Heart left ventricle (tissue), 16 donors: ENCODE results near the gene QPRT. TPM values are rescaled to one million over a fixed set of nuclear protein-coding genes. Genes with fewer than 3 reads are reported as not detected.
"Not testable (repeated sequence)": the region's sequence is repeated elsewhere in the genome, so short reads cannot be mapped to it uniquely, and the experiment has no call there.

Experiments
- ATAC-seq, 4 donors: fragments of 200-7000 bp; cut with Tn5 transposase; one replicate each; pipeline ENCODE4 v1.9.1; 2020 to 2022; ENCODE audit warnings: moderate library complexity in 4 of 4, mild to moderate bottlenecking in 3 of 4, moderate number of reproducible peaks in 1 of 4
- DNase-seq, 5 donors: peaks; one replicate each; pipeline ENCODE4 v3.0.0-alpha.2; 2020
- H3K27ac ChIP-seq, 12 donors: fragments of 200-600 bp; sonication (generic) in 4 of 12; one replicate each; pipeline versions ENCODE4 v1.5.0 to v1.8.0; 2016 to 2022; ENCODE audit warnings: mild to moderate bottlenecking in 2 of 12
- H3K27me3 ChIP-seq, 9 donors: fragments of 200-600 bp; sonication (generic) in 2 of 9; one replicate each; pipeline versions ENCODE4 v1.5.1 to v1.8.0; 2016 to 2022; ENCODE audit warnings: mild to moderate bottlenecking in 3 of 9
- H3K36me3 ChIP-seq, 9 donors: fragments of 200-600 bp; sonication (generic) in 2 of 9; one replicate each; pipeline versions ENCODE4 v1.5.0 to v1.8.0; 2018 to 2022; ENCODE audit warnings: mild to moderate bottlenecking in 2 of 9
- H3K4me1 ChIP-seq, 12 donors: fragments of 200-600 bp; sonication (generic) in 4 of 12; one replicate each; pipeline versions ENCODE4 v1.5.0 to v1.8.0; 2016 to 2022; ENCODE audit warnings: mild to moderate bottlenecking in 3 of 12
- H3K4me3 ChIP-seq, 12 donors: fragments of 200-600 bp; sonication (generic) in 4 of 12; one replicate each; pipeline versions ENCODE4 v1.5.0 to v1.8.0; 2017 to 2022; ENCODE audit warnings: mild to moderate bottlenecking in 9 of 12, moderate library complexity in 4 of 12
- H3K9me3 ChIP-seq, 12 donors: fragments of 200-600 bp; sonication (generic) in 4 of 12; one replicate each; pipeline versions ENCODE4 v1.5.0 to v1.8.0; 2016 to 2022; ENCODE audit warnings: mild to moderate bottlenecking in 1 of 12
- POLR2A ChIP-seq, 2 donors: fragments of 450-650 bp; IDR thresholded peaks; one replicate each; pipeline ENCODE4 v1.6.1; 2017; ENCODE audit warnings: antibody characterized with exemption in 2 of 2, mild to moderate bottlenecking in 2 of 2, moderate library complexity in 2 of 2
- WGBS, 4 donors: extraction: QIAGEN DNeasy Blood & Tissue Kit in 2 of 4; methylation state at CpG; one replicate each; pipeline versions ENCODE4 v1.1.5 to v1.1.7; 2013 to 2018; 5-methylcytosine and 5-hydroxymethylcytosine counted together
- intact Hi-C, 10 donors: fragments of 100-400 bp; cut with DNase I; formaldehyde crosslinking; loops; one replicate each; pipeline versions ENCODE4 v1.11.1 to v1.14.2; 2022
- polyA plus RNA-seq, 2 donors: library from polyadenylated mRNA; stranded (reverse); fragments of 200-250 nt; gene quantifications; one replicate each; pipeline ENCODE4 v1.2.3, GENCODE V29; 2013
- total RNA-seq, 9 donors: library from RNA; depleted of rRNA in 2 of 9; stranded (reverse); fragments of >200 nt in 2 of 9; fragmentation: NEBNext Ultra II Directional in 3 of 9; extraction: Animal tissue kit (Norgen Biotek cat#: 25700) in 3 of 9; gene quantifications; one replicate each; pipeline versions ENCODE4 v1.1.0 to v1.2.4, GENCODE V29; 2016 to 2023
- TF ChIP-seq, protein P1 (sequence below), 12 donors: fragments of 200-600 bp; sonication (generic) in 4 of 12; IDR thresholded peaks; one replicate each; pipeline versions ENCODE4 v1.5.0 to v1.8.0; 2018 to 2022; ENCODE audit warnings: antibody characterized with exemption in 12 of 12, mild to moderate bottlenecking in 5 of 12
- donor health status: ischemic (EF 13 %, LVEDD 7.1; RV severe dilation, severe dysfunction).
- donor health status: healthy with polysubstance abuse.
- donor health status: DM: no; HTN: yes; CAD: no.
- donor health status: DM: no; HTN: no; CAD: no.
- donor health status: ischemic (EF 25% LVEDD 6.9; RV normal size, moderate dysfunction).
- donor health status: ischemic (EF 25% LVEDD 5.7; RV mildly dilated, moderate dysfunction).
- donor health status: healthy.
- donor health status: DM: yes; HTN: yes; CAD: no.
- donor health status: ischemic (EF 35%, LVEDD 5.7; RV mildly dilated, moderate dysfunction).
- donor health status: nonischemic (EF 11% LVEDD 7.7; RV severe dilation, severe dysfunction).
- donor health status: DM: yes; HTN: yes; CAD: no.
- donor health status: PGD.
- donor health status: ischemic (EF 29% LVEDD 5.4; RV normal size, mild dysfunction).
- donor health status: nonischemic (EF 23%, LVEDD 6.1; RV moderate dilation, normal function).

Gene QPRT
- total and polyA plus RNA-seq, 11 donors = 3.6 to 36.5 (median 23.1) TPM

GRCh38 chr16:29686740-29687332 lies 7.9 kb downstream of the QPRT start:
- TF ChIP-seq POLR2A (IDR thresholded peaks at IDR 0.05) = no peak
- TF ChIP-seq, protein P1, sequence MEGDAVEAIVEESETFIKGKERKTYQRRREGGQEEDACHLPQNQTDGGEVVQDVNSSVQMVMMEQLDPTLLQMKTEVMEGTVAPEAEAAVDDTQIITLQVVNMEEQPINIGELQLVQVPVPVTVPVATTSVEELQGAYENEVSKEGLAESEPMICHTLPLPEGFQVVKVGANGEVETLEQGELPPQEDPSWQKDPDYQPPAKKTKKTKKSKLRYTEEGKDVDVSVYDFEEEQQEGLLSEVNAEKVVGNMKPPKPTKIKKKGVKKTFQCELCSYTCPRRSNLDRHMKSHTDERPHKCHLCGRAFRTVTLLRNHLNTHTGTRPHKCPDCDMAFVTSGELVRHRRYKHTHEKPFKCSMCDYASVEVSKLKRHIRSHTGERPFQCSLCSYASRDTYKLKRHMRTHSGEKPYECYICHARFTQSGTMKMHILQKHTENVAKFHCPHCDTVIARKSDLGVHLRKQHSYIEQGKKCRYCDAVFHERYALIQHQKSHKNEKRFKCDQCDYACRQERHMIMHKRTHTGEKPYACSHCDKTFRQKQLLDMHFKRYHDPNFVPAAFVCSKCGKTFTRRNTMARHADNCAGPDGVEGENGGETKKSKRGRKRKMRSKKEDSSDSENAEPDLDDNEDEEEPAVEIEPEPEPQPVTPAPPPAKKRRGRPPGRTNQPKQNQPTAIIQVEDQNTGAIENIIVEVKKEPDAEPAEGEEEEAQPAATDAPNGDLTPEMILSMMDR (IDR thresholded peaks at IDR 0.05) = no peak
- intact Hi-C loops = no loop called here
- Histone ChIP-seq H3K4me3 (no peak overlapping the region), H3K27ac (no peak overlapping the region), H3K36me3 (peaks cover 0 to 3% (median 0%) of the 10 kb centered on the region in 9 donors), H3K4me1 (peaks cover 0 to 6% (median 0%) of the 10 kb centered on the region in 12 donors), H3K27me3 (no peaks in the 10 kb centered on the region), H3K9me3 (no peaks in the 10 kb centered on the region)
- ATAC-seq (no peak), DNase-seq (no peak)
- 74 to 79% (median 75%) methylated on average over 9 of the region's 9 CpGs for WGBS, 4 donors

DNA sequence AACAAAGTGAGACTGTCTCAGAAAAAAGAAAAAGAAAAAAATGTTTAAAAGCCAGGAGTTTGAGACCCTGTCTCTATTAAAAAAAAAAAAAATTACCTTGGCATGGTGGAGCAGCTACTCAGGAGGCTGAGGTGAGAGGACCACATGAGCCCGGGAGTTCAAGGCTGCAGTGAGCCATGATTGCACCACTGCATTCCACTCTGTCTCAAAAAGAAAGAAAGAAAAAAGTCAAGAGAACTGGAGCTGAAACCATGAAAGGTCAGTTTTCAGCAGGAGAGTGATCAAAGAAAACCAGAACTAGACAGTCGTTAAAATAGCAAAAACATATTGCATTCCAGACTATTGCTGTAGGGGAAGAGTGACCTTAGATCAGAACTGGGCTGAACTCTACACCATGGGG lies 8.8 kb downstream of the QPRT start:
- no peak for ATAC-seq
- DNase-seq = no peak
- TF ChIP-seq POLR2A (IDR thresholded peaks at IDR 0.05) = no peak
- TF ChIP-seq, protein P1 (IDR thresholded peaks at IDR 0.05) = no peak
- Histone ChIP-seq H3K27me3 (no peaks in the 10 kb centered on the region), H3K27ac (no peak overlapping the region), H3K4me3 (no peak overlapping the region), H3K4me1 (peaks cover 0 to 6% (median 0%) of the 10 kb centered on the region in 12 donors), H3K9me3 (no peaks in the 10 kb centered on the region), H3K36me3 (no peaks in the 10 kb centered on the region)
- intact Hi-C loops = no loop called here
- WGBS, 4 donors = 76 to 86% (median 82%) methylated on average over 2 of the region's 2 CpGs

DNA sequence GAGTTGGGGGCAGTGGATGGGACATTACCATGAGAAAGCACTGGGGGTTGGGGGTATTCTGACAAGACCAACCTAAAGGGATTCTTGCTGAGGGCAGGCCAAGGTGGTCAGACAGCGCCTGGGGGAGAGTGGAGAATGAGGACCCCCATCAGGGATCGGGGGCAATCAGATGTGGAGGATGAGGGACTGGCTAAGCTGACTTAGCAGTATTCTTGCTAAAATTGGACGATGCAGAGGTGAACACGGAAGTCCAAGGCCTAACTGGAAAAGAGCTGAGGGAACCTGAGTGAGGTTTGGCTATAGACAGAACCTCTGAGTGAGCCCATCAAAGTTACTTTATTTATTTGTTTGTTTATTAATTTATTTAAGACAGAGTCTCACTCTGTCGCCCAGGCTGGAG lies 9.2 kb downstream of the QPRT start:
- H3K9me3 ChIP-seq = no peaks in the 10 kb centered on the region
- H3K36me3 ChIP-seq = no peaks in the 10 kb centered on the region
- no peak overlapping the region for H3K4me3 ChIP-seq
- no peak for DNase-seq
- peaks cover 0 to 6% (median 0%) of the 10 kb centered on the region in 12 donors for H3K4me1 ChIP-seq
- 90 to 94% (median 92%) methylated on average over 5 of the region's 5 CpGs for WGBS, 4 donors
- H3K27ac ChIP-seq = no peak overlapping the region
- intact Hi-C loops = no loop called here
- ATAC-seq = no peak
- H3K27me3 ChIP-seq = no peaks in the 10 kb centered on the region
- TF ChIP-seq POLR2A (IDR thresholded peaks at IDR 0.05) = no peak
- TF ChIP-seq, protein P1 (IDR thresholded peaks at IDR 0.05) = no peak

DNA sequence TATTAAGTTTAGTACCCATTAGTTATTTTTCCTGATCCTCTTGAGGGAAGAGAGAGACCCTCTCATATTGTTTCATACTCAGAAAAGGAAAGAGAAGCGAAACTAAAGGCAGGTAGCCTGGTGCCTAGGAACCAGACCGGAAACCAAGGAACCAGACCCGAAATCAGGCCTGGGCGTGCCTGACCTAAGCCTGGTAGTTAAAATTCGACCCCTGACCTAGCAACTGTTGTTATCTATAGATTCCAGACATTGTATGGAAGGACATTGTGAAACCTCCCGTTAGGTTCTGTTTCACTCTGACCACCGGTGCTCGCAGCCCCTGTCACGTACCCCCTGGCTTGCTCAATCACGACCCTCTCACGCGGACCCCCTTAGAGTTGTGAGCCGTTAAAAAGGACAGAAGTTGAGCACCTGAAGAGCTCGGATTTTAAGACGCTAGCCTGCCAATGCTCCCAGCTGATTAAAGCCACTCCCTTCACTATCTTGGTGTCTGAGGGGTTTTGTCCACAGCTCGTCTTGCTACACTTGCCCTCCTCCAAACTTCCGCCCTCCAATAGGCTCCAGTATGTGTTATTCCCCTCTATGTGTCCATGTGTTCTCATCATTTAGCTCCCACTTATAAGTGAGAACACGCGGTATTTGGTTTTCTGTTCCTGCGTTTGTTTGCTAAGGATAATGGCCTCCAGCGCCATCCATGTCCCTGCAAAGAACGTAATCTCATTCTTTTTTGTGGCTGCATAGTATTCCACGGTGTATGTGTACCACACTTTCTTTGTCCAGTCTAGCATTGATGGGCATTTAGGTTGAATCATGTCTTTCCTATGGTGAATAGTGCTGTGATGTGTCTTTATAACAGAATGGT lies 10.7 kb downstream of the QPRT start:
- not testable (repeated sequence) for H3K4me1 ChIP-seq, H3K27me3 ChIP-seq, ATAC-seq, H3K9me3 ChIP-seq, H3K27ac ChIP-seq, DNase-seq, H3K4me3 ChIP-seq, H3K36me3 ChIP-seq
- 84 to 91% (median 86%) methylated on average over 23 of the region's 23 CpGs for WGBS, 4 donors
- intact Hi-C loops = loop anchor here in 2 of 10 donors (10.0 kb wide), 2 partner anchors 85 to 155 kb away; partner anchors contain the start of gene ZG16 (in 1 of the 2)

GRCh38 chr16:29692606-29693005 lies 13.6 kb downstream of the QPRT start:
- H3K9me3 ChIP-seq, ATAC-seq, H3K27ac ChIP-seq, H3K27me3 ChIP-seq, H3K4me3 ChIP-seq, DNase-seq, H3K4me1 ChIP-seq, H3K36me3 ChIP-seq: not testable (repeated sequence)
- intact Hi-C loops = loop anchor here in 2 of 10 donors (10.0 kb wide), 2 partner anchors 82 to 152 kb away; partner anchors contain the start of gene ZG16 (in 1 of the 2)
- 96 to 98% (median 97%) methylated on average over 26 of the region's 26 CpGs for WGBS, 4 donors
